ENCODE measurements around the gene IMPDH2. TPM values are rescaled to one million over a fixed set of nuclear protein-coding genes. Genes with fewer than 3 reads are reported as not detected.

Gene IMPDH2
- total RNA-seq, 1 experiment from 2014 or later, result 599 TPM

DNA sequence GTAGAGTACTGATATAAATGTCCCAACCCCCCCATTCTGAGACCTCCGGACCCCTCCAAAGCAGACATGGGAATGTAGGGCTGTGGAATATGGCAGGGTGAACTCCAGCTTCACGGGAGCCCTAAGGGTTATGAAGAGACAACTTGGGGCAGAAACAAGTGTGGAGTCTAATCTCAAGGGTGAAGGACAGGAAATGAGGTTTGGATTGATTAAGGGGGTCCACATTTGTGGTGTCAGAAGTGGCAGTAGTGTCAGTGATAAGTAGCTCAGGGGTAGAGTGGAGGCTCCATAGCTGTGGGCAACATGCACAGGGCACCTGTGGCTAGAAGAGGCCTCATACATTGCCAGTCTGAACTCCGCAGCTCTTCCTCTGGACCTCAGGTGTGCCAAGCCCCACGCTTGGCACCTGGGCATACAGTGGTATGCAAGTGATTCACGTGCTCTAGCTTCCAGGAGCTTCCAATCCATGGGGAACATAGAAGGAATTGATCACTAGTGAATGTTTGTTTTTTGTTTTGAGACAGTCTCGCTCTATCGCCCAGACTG, 43.3 kb downstream of the IMPDH2 start:
- Histone ChIP-seq H2AFZ (ENCODE audit: low read depth, low read length, poor library complexity, severe bottlenecking) (no peak overlapping the region), H3K4me2 (ENCODE audit: low read length) (no peak overlapping the region), H3K27ac (ENCODE audit: low read depth, low read length) (no peak overlapping the region), H3K79me2 (ENCODE audit: insufficient read depth, low read length) (peaks cover 19% of the 10 kb centered on the region), H3K9me2 (ENCODE audit: insufficient read depth) (no peaks in the 10 kb centered on the region), H4K20me1 (ENCODE audit: insufficient read depth) (no peaks in the 10 kb centered on the region), H3K4me3 (replicated peaks in 1 of 2; ENCODE audit: low read depth in 1 of 2, low read length in 2 of 2) (no peak overlapping the region), H3K9ac (ENCODE audit: low read length) (no peak overlapping the region), H3K36me3 (ENCODE audit: control insufficient read depth in 1 of 2, insufficient read depth in 2 of 2, low read length in 2 of 2) (peaks cover 17 to 31% of the 10 kb centered on the region in 2 experiments), H3K4me1 (ENCODE audit: control insufficient read depth in 1 of 2, insufficient read depth in 2 of 2, low read length in 2 of 2) (peaks cover 17% of the 10 kb centered on the region in 2 experiments), H3K9me3 (ENCODE audit: control insufficient read depth in 1 of 2, insufficient read depth in 1 of 2, low read depth in 1 of 2, low read length in 2 of 2) (no peaks in the 10 kb centered on the region), H3K27me3 (ENCODE audit: insufficient read depth, low read length) (no peaks in the 10 kb centered on the region)
- no TSS peak for BruUV-seq (replicated peaks)
- ChIA-PET POLR2A (interaction anchor here (5.1 kb wide), 1 partner anchor 36 kb away, joined by 30 read pairs; the partner anchor contains the start of gene NDUFAF3), CTCF (no interaction called here), RAD21 (ENCODE audit: low non-redundant PET in 1 of 2, low total read pairs in 2 of 2, uncharacterized antibody in 2 of 2, unreplicated experiment in 2 of 2) (no interaction called here)
- intact Hi-C loops (cut with micrococcal nuclease), result no loop called here
- DNase-seq (ENCODE audit: low read depth, low spot score) (no peak), ATAC-seq (no peak)
- no peak for TF ChIP-seq FOSL1 (IDR thresholded peaks at IDR 0.05; ENCODE audit: low read depth)
- no peak for TF ChIP-seq SIN3A (IDR thresholded peaks at IDR 0.05; ENCODE audit: low read depth)
- no peak for TF ChIP-seq TCF7L2 (IDR thresholded peaks at IDR 0.05; ENCODE audit: borderline replicate concordance, extremely low read depth, insufficient read depth, insufficient read length)
- no peak for TF ChIP-seq EZH2 (IDR thresholded peaks at IDR 0.05)
- no peak for TF ChIP-seq CTCF (IDR thresholded peaks at IDR 0.05 in 2 of 3, conservative IDR thresholded peaks at IDR 0.05 in 1 of 3; ENCODE audit: borderline replicate concordance in 1 of 3, insufficient read depth in 1 of 3, low read depth in 2 of 3, low read length in 2 of 3)
- TF ChIP-seq ZBTB33 (IDR thresholded peaks at IDR 0.05; ENCODE audit: extremely low read depth, insufficient replicate concordance, low read length), result no peak
- TF ChIP-seq ATF3 (IDR thresholded peaks at IDR 0.05), result no peak
- TF ChIP-seq SP1 (IDR thresholded peaks at IDR 0.05; ENCODE audit: low read depth), result no peak
- no peak for TF ChIP-seq ZNF274 (IDR thresholded peaks at IDR 0.05; ENCODE audit: low read depth, low read length)
- no peak for TF ChIP-seq EGR1 (IDR thresholded peaks at IDR 0.05; ENCODE audit: low read depth)
- no peak for TF ChIP-seq ELF1 (IDR thresholded peaks at IDR 0.05; ENCODE audit: borderline replicate concordance, low read depth)
- no peak for TF ChIP-seq EZH2phosphoT487 (IDR thresholded peaks at IDR 0.05; ENCODE audit: borderline replicate concordance)
- no peak for TF ChIP-seq YY1 (IDR thresholded peaks at IDR 0.05; ENCODE audit: extremely low read depth, insufficient replicate concordance, low read depth, low read length)
- TF ChIP-seq JUND (IDR thresholded peaks at IDR 0.05), result no peak
- no peak for TF ChIP-seq CEBPB (IDR thresholded peaks at IDR 0.05; ENCODE audit: low read depth)
- TF ChIP-seq, protein P1, sequence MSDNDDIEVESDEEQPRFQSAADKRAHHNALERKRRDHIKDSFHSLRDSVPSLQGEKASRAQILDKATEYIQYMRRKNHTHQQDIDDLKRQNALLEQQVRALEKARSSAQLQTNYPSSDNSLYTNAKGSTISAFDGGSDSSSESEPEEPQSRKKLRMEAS (IDR thresholded peaks at IDR 0.05), result no peak
- no peak for TF ChIP-seq REST (IDR thresholded peaks at IDR 0.05; ENCODE audit: low read depth)
- no peak for TF ChIP-seq ZFX (IDR thresholded peaks at IDR 0.05)

All from HCT116 (cell line).